WERI-Rb-1 (cell line): Measurements from ENCODE around the gene CUX1.

Experiments
- DNase-seq: peaks from one replicate; pipeline ENCODE4 v3.0.0-alpha.2; 2020
- H3K27ac ChIP-seq: fragments of 250-450 bp; sonication (Bioruptor Pico); 2 replicates; pipeline ENCODE4 v1.5.1; 2020; ENCODE audit warnings: mild to moderate bottlenecking, moderate library complexity
- H3K27me3 ChIP-seq: fragments of 250-450 bp; sonication (Bioruptor Pico); 2 replicates; pipeline ENCODE4 v1.5.1; 2021; ENCODE audit warnings: mild to moderate bottlenecking, low read depth, moderate library complexity; ENCODE audit not compliant: insufficient read depth, severe bottlenecking
- H3K36me3 ChIP-seq: fragments of 250-450 bp; sonication (Bioruptor Pico); 2 replicates; pipeline ENCODE4 v1.5.1; 2020; ENCODE audit warnings: mild to moderate bottlenecking, moderate library complexity
- H3K4me3 ChIP-seq: 2 replicates; pipeline ENCODE4 v1.5.1; 2011; ENCODE audit warnings: low read depth, mild to moderate bottlenecking, control low read depth, low read length
- H3K9me3 ChIP-seq: fragments of 250-450 bp; sonication (Bioruptor Pico); 2 replicates; pipeline ENCODE4 v1.5.1; 2021; ENCODE audit warnings: mild to moderate bottlenecking, moderate library complexity; ENCODE audit not compliant: severe bottlenecking
- TF ChIP-seq, protein P1 (sequence below): IDR thresholded peaks from 2 replicates; pipeline ENCODE4 v1.5.1; 2011; ENCODE audit warnings: low read depth, mild to moderate bottlenecking, control low read depth, inconsistent platforms, low read length

The CUX1 gene

GRCh38 chr7:102287111-102287980 is 469.9 kb downstream of the CUX1 start:
- Histone ChIP-seq H3K9me3 (no peaks in the 10 kb centered on the region), H3K4me3 (peak overlapping the region; percentile 82), H3K27ac (peak overlapping the region; percentile 50), H3K36me3 (no peaks in the 10 kb centered on the region), H3K27me3 (no peaks in the 10 kb centered on the region)
- TF ChIP-seq, protein P1, sequence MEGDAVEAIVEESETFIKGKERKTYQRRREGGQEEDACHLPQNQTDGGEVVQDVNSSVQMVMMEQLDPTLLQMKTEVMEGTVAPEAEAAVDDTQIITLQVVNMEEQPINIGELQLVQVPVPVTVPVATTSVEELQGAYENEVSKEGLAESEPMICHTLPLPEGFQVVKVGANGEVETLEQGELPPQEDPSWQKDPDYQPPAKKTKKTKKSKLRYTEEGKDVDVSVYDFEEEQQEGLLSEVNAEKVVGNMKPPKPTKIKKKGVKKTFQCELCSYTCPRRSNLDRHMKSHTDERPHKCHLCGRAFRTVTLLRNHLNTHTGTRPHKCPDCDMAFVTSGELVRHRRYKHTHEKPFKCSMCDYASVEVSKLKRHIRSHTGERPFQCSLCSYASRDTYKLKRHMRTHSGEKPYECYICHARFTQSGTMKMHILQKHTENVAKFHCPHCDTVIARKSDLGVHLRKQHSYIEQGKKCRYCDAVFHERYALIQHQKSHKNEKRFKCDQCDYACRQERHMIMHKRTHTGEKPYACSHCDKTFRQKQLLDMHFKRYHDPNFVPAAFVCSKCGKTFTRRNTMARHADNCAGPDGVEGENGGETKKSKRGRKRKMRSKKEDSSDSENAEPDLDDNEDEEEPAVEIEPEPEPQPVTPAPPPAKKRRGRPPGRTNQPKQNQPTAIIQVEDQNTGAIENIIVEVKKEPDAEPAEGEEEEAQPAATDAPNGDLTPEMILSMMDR = no peak
- DNase-seq = peak; percentile 39

- no peak overlapping the region for H3K27ac ChIP-seq
Observed at GRCh38 chr7:102287981-102288278, 470.5 kb downstream of the CUX1 start.

DNA sequence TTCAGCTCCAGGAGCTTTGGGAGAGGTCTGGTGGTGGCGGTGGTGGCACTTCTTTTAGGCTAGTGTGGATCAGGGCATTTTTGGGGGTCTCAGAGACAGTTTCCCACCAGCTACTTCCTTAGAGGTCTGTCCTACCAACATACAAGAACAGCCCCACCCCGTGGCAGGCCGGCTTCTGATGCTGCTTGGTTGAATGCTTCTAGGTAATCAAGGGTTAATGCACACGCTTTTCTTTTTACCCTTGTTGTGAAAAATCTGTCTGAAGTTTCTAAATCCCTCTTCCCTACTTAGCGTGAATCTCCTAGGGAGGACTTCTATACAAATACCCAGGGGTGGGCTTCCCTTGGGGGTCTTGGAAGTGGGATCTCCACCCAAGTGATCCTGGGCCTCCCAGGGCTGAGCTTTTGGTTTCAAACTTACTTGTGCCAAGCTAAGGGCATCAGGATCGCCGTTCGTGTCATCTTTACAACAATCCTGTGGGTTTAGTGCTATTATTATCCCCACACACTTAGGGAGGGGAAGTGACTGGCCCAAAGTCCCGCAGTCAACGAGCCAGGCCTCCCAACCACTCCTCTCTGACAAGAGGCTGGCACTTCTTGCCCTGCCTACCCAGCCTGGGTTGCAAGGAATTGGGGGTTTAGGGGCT is 471.0 kb downstream of the CUX1 start:
- no peaks in the 10 kb centered on the region for H3K27me3 ChIP-seq
- TF ChIP-seq, protein P1 = no peak
- DNase-seq = no peak
- H3K27ac ChIP-seq = no peak overlapping the region
- H3K9me3 ChIP-seq = no peaks in the 10 kb centered on the region
- no peaks in the 10 kb centered on the region for H3K36me3 ChIP-seq
- H3K4me3 ChIP-seq = peak overlapping the region; percentile 82

More at GRCh38 chr7:102287981-102288278, 470.5 kb downstream of the CUX1 start:
- peak overlapping the region; percentile 82 for H3K4me3 ChIP-seq
- H3K27me3 ChIP-seq = no peaks in the 10 kb centered on the region
- TF ChIP-seq, protein P1 = no peak
- H3K36me3 ChIP-seq = no peaks in the 10 kb centered on the region
- no peak for DNase-seq
- no peaks in the 10 kb centered on the region for H3K9me3 ChIP-seq

- TF ChIP-seq, protein P1 = no peak
- H3K4me3 ChIP-seq = no peak overlapping the region
- no peak for DNase-seq
Observed at GRCh38 chr7:102289057-102289456, 471.6 kb downstream of the CUX1 start.

DNA sequence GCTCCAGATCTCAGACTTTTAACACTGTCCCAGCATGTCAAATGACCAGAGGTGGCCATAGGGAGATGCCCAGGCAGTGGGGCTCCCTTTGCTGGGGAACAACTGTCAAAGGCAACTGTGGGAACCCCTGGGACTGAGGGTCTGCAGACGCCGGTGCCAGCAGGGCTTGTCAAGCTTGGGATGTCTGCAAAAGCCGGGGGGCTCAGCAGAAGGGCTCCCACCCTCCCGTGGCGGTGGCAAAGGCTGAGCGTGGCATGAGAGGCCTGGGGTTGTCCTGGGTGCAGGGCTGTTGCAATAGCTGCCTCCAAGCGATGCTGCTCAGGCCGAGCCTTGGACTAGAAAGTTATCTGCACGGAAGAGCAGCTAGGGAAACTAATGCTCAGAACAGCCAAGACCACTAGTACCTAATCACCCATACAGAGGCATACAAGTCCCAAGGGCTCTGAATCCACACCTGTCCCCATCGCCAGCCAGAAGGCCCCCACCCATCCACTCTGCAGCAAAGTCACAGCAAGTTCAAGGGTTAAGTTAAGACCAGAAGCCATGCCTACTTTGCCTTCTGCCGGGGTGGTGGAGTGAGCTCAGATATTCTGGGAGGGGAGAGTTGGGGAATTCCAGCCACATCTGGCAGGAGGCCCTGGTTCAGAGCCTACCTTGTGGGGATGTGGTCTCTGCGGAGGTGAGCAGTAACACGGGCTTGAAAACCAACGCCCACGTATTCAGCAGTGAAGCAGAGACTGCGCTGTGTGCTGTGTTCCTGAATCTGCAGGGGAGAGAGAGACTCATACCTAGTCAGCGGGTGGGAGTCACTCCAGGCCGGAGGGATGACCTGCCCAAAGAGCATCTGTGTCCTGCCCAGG is 473.9 kb downstream of the CUX1 start:
- DNase-seq = no peak
- H3K9me3 ChIP-seq = no peaks in the 10 kb centered on the region
- H3K27me3 ChIP-seq = no peaks in the 10 kb centered on the region
- H3K27ac ChIP-seq = no peak overlapping the region
- TF ChIP-seq, protein P1 = no peak
- H3K36me3 ChIP-seq = no peaks in the 10 kb centered on the region
- H3K4me3 ChIP-seq = no peak overlapping the region

More at GRCh38 chr7:102289057-102289456, 471.6 kb downstream of the CUX1 start:
- H3K36me3 ChIP-seq = no peaks in the 10 kb centered on the region
- no peaks in the 10 kb centered on the region for H3K27me3 ChIP-seq
- H3K27ac ChIP-seq = no peak overlapping the region
- no peaks in the 10 kb centered on the region for H3K9me3 ChIP-seq
